Erythroblast (primary cell): Measurements from ENCODE around the gene AMBP.
"Not testable (repeated sequence)": the region's sequence is repeated elsewhere in the genome, so short reads cannot be mapped to it uniquely, and the experiment has no call there.

ENCODE experiments used
- DNase-seq, 2 experiments: peaks; one replicate each; lab custom pipeline; 2025; lab: John Stamatoyannopoulos, UW
- GATA1 ChIP-seq: IDR thresholded peaks from 2 replicates; pipeline ENCODE4 v1.6.1; 2011; ENCODE audit warnings: low read depth, mild to moderate bottlenecking, control low read depth, low read length, moderate library complexity
- POLR2A ChIP-seq: IDR thresholded peaks from 2 replicates; pipeline ENCODE4 v1.6.1; 2011; ENCODE audit warnings: mild to moderate bottlenecking, low read length

AMBP gene

GRCh38 chr9:114092336-114092735, 14.2 kb upstream of the AMBP start:
- TF ChIP-seq POLR2A (no peak), GATA1 (no peak)
- no peak for DNase-seq

- TF ChIP-seq GATA1 (no peak), POLR2A (no peak)
- no peak for DNase-seq
These were observed 13.6 kb upstream of the AMBP start for GRCh38 chr9:114091711-114092110.

GRCh38 chr9:114090798-114091197, 12.7 kb upstream of the AMBP start:
- TF ChIP-seq GATA1 (no peak), POLR2A (no peak)
- DNase-seq = no peak

- TF ChIP-seq GATA1 (no peak), POLR2A (no peak)
- DNase-seq = no peak
These were observed 11.2 kb upstream of the AMBP start for GRCh38 chr9:114089206-114089840.

- no peak for DNase-seq
- TF ChIP-seq POLR2A (no peak), GATA1 (no peak)
These were observed 10.6 kb upstream of the AMBP start for GRCh38 chr9:114088571-114089170.

- DNase-seq = no peak
- TF ChIP-seq POLR2A (no peak), GATA1 (no peak)
These were observed 9.6 kb upstream of the AMBP start for GRCh38 chr9:114087721-114088120.

- TF ChIP-seq POLR2A (no peak), GATA1 (no peak)
These were observed 8.5 kb upstream of the AMBP start for GRCh38 chr9:114086607-114087006.

GRCh38 chr9:114086009-114086408, 7.9 kb upstream of the AMBP start:
- TF ChIP-seq GATA1 = no peak
- no peak for TF ChIP-seq POLR2A
- no peak for DNase-seq

More at GRCh38 chr9:114086607-114087006, 8.5 kb upstream of the AMBP start:
- DNase-seq = no peak

- TF ChIP-seq GATA1 (no peak), POLR2A (no peak)
- no peak for DNase-seq
These were observed 7.3 kb upstream of the AMBP start for GRCh38 chr9:114085387-114085789.

GRCh38 chr9:114084282-114085073, 6.4 kb upstream of the AMBP start:
- DNase-seq = no peak
- TF ChIP-seq GATA1 = no peak
- no peak for TF ChIP-seq POLR2A

- TF ChIP-seq GATA1 (no peak), POLR2A (no peak)
- DNase-seq = no peak
These were observed 5.6 kb upstream of the AMBP start for GRCh38 chr9:114083666-114084065.

GRCh38 chr9:114082763-114083412, 4.8 kb upstream of the AMBP start:
- DNase-seq = not testable (repeated sequence)

- TF ChIP-seq GATA1 (no peak), POLR2A (no peak)
- DNase-seq = peak; percentile 71 to 84
These were observed 4.1 kb upstream of the AMBP start for GRCh38 chr9:114082017-114082762.
